ENCODE results near the gene JAGN1.

DNA sequence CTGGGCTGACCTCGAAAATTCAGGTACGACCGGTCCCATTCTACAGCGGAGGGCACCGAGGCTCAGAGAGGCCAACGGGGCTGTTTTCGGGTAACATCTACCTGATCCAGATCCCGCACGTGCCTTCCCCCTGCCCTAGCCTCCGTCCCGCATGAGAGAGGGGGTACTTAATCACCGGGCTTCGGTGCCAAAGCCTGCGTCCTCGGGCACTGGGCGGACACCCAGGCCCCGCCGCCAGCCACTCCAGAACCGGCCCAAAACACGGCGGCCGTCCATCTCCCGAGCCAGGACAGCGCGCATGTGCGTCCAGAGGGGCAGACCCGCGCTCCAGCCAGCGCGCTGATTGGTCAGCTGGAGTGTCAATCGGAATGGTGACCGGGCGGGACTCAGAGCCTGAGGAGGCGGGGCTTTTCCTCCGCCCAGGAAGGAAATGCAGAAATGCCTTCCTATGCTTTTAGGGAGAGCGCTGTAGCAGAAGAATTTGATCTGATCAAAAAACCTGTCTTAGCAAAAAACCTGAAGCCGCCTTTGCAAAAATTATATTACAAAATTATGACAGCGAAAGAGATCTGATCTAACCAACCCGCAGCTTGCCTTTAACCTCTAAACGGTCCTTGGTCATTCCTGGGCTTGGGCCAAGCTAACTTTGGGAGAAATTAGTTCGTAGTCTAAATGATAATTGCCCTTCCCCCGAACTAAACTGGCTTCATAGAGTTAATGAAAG, 46.5 kb upstream of the JAGN1 start, which contains the start of gene RPUSD3:
- TF ChIP-seq, protein P1, sequence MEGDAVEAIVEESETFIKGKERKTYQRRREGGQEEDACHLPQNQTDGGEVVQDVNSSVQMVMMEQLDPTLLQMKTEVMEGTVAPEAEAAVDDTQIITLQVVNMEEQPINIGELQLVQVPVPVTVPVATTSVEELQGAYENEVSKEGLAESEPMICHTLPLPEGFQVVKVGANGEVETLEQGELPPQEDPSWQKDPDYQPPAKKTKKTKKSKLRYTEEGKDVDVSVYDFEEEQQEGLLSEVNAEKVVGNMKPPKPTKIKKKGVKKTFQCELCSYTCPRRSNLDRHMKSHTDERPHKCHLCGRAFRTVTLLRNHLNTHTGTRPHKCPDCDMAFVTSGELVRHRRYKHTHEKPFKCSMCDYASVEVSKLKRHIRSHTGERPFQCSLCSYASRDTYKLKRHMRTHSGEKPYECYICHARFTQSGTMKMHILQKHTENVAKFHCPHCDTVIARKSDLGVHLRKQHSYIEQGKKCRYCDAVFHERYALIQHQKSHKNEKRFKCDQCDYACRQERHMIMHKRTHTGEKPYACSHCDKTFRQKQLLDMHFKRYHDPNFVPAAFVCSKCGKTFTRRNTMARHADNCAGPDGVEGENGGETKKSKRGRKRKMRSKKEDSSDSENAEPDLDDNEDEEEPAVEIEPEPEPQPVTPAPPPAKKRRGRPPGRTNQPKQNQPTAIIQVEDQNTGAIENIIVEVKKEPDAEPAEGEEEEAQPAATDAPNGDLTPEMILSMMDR (IDR thresholded peaks at IDR 0.05), result no peak
- TF ChIP-seq, protein P2, sequence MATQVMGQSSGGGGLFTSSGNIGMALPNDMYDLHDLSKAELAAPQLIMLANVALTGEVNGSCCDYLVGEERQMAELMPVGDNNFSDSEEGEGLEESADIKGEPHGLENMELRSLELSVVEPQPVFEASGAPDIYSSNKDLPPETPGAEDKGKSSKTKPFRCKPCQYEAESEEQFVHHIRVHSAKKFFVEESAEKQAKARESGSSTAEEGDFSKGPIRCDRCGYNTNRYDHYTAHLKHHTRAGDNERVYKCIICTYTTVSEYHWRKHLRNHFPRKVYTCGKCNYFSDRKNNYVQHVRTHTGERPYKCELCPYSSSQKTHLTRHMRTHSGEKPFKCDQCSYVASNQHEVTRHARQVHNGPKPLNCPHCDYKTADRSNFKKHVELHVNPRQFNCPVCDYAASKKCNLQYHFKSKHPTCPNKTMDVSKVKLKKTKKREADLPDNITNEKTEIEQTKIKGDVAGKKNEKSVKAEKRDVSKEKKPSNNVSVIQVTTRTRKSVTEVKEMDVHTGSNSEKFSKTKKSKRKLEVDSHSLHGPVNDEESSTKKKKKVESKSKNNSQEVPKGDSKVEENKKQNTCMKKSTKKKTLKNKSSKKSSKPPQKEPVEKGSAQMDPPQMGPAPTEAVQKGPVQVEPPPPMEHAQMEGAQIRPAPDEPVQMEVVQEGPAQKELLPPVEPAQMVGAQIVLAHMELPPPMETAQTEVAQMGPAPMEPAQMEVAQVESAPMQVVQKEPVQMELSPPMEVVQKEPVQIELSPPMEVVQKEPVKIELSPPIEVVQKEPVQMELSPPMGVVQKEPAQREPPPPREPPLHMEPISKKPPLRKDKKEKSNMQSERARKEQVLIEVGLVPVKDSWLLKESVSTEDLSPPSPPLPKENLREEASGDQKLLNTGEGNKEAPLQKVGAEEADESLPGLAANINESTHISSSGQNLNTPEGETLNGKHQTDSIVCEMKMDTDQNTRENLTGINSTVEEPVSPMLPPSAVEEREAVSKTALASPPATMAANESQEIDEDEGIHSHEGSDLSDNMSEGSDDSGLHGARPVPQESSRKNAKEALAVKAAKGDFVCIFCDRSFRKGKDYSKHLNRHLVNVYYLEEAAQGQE (IDR thresholded peaks at IDR 0.05; ENCODE audit: low read depth, low read length), result no peak
- TF ChIP-seq EZH2phosphoT487 (IDR thresholded peaks at IDR 0.05; ENCODE audit: borderline replicate concordance, low read depth), result no peak
- no peak for TF ChIP-seq RCOR1 (IDR thresholded peaks at IDR 0.05; ENCODE audit: low read length)
- TF ChIP-seq POLR2AphosphoS5 (IDR thresholded peaks at IDR 0.05; ENCODE audit: low read depth, low read length), result peak; percentile 86
- TF ChIP-seq, protein P3, sequence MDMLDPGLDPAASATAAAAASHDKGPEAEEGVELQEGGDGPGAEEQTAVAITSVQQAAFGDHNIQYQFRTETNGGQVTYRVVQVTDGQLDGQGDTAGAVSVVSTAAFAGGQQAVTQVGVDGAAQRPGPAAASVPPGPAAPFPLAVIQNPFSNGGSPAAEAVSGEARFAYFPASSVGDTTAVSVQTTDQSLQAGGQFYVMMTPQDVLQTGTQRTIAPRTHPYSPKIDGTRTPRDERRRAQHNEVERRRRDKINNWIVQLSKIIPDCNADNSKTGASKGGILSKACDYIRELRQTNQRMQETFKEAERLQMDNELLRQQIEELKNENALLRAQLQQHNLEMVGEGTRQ (IDR thresholded peaks at IDR 0.05; ENCODE audit: borderline replicate concordance, low read depth, low read length), result no peak
